ENCODE results near the gene OR5M8. TPM values are rescaled to one million over a fixed set of nuclear protein-coding genes. Genes with fewer than 3 reads are reported as not detected.

The OR5M8 gene
- total and polyA plus RNA-seq, 2 of the 8 experiments (the other 6 are each of a cell fraction or from before 2014, with no cell fraction given): not detected

- TF ChIP-seq RAD21 (IDR thresholded peaks at IDR 0.05 in 1 of 2, conservative IDR thresholded peaks at IDR 0.05 in 1 of 2; ENCODE audit: low read depth in 2 of 2, low read length in 2 of 2): no peak
Observed at GRCh38 chr11:56533054-56533740, 42.0 kb upstream of the OR5M8 start (continued).
